GM13977 (cell line): ENCODE results near the gene KDM4B.

Experiments
- DNase-seq: peaks from one replicate; pipeline ENCODE4 v3.0.0; 2012; ENCODE audit warnings: low spot score
- CTCF ChIP-seq: IDR thresholded peaks from 2 replicates; pipeline ENCODE4 v1.5.1; 2012; ENCODE audit warnings: mild to moderate bottlenecking, control low read depth; ENCODE audit not compliant: insufficient read depth; ENCODE audit errors: extremely low read depth, missing control alignments
- in situ Hi-C: fragments of 300-500 bp; cut with MboI; formaldehyde crosslinking; loops from one replicate; pipeline ENCODE4 v1.12.0; 2022; ENCODE audit warnings: low sequenced_read_pairs, low pct_unique_long_range_greater_than_20kb, mixed read lengths, inconsistent platforms; ENCODE audit not compliant: unreplicated experiment

KDM4B gene

GRCh38 chr19:5165697-5166019 lies 196.7 kb downstream of the KDM4B start:
- in situ Hi-C loops, result no loop called here
- DNase-seq, result no peak
- TF ChIP-seq CTCF, result no peak

GRCh38 chr19:5166262-5166661 lies 197.3 kb downstream of the KDM4B start:
- no peak for TF ChIP-seq CTCF
- no peak for DNase-seq
- in situ Hi-C loops, result no loop called here

- DNase-seq, result no peak
- in situ Hi-C loops, result no loop called here
- peak; percentile 64 for TF ChIP-seq CTCF
These were observed 201.4 kb downstream of the KDM4B start for GRCh38 chr19:5170329-5170745.

GRCh38 chr19:5171711-5172110 lies 202.8 kb downstream of the KDM4B start:
- no peak for TF ChIP-seq CTCF
- in situ Hi-C loops, result no loop called here
- DNase-seq, result no peak

- in situ Hi-C loops, result no loop called here
- no peak for DNase-seq
- TF ChIP-seq CTCF, result no peak
These were observed 204.1 kb downstream of the KDM4B start for GRCh38 chr19:5172859-5173630.

- in situ Hi-C loops, result no loop called here
- TF ChIP-seq CTCF, result no peak
- no peak for DNase-seq
These were observed 205.1 kb downstream of the KDM4B start for GRCh38 chr19:5173993-5174392.
